Fibroblast of skin of abdomen (primary cell): ENCODE data around the gene CFAP74.

Source experiments
- DNase-seq: peaks from one replicate; pipeline ENCODE4 v3.0.0-alpha.2; 2013

Gene CFAP74

GRCh38 chr1:1914101-1914970, 89.2 kb downstream of the CFAP74 start:
- DNase-seq = no peak

DNA sequence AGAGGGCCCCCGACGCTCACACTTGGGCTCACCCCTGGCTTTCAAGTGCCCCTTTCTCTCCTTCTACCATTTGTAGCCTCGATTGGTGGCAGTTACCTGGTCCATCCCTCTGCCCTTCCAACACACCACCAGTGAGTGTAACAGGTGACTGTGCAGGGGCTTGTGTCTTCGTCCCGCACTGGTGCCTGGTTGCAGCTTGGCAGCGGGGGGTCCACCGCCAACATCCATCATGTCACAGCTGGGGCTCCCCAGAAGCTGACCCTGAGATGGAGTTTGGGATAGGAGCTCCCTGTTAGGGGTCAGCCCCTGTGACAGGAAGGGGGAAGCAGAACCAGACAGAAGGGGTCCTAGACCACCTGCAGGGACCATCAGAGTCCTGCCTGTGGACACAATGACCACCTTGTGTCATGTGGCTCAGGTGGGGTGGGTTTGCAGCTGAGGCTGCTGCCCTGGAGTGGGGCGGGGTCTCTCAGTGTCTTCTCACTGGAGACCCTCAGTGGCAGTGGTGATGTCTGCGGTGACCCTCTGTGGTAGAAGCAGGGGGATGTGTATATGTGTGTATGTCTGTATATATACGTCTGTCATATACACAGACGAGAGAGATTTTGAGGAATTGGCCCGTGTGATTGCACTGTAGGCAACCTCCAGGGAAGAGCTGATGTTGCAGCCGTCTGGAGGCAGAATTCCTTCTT, 92.1 kb downstream of the CFAP74 start:
- DNase-seq = no peak

DNA sequence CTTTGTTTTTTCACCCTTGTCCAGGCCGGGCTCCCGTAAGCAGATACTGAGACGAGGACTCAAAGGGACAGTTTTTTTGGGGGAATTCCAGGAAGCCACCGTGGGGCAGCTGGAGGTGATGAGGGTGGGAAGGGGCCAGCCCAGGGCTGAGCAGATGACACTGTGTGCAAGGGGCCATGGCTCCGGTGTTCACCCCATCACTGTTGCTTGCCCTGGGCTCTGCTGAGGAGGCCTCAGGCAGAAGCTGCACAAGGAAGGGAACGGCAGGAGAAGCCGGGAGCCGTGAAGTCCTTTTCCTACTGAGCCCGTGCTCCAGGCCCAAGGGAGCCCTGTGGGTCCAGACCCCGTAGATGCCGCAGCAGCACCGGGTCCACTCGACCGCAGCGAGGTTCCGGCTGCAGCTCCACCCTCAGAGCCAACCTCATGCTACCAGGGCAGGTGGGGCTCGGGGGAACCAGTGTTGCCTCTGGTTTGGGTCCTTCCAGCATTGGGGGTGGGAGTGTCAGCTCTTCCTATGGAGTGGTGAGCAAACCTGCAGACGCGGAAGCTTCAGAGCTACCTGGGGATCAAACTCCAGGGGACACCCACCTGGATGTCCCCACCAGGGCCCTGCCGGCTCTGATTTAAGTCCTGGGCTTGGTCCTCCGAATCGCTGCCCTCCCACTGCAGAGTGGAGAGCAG, 92.8 kb downstream of the CFAP74 start:
- DNase-seq = no peak

DNA sequence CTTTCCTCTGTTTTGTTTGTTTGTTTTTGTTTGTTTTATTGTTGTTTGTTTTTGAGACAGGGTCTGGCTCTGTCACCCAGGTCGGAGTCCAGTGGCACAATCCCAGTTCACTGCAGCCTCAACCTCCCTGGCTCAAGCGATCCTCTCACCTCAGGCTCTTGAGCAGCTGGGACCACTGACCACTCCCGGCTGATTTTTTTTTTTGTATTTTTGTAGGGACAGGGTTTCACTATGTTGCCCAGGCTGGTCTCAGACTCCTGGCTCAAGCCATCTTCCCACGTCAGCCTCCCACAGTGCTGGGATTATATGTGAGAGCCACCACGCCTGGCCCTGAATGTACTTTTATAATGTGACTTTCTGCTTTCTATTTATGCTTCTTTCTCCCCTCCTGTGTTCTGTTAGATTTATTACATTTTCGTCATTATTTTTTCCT, 93.5 kb downstream of the CFAP74 start:
- DNase-seq = no peak

- no peak for DNase-seq
Observed at GRCh38 chr1:1908506-1908791, 95.1 kb downstream of the CFAP74 start.

- peak; percentile 31 for DNase-seq
Observed at GRCh38 chr1:1907098-1907736, 96.4 kb downstream of the CFAP74 start.

DNA sequence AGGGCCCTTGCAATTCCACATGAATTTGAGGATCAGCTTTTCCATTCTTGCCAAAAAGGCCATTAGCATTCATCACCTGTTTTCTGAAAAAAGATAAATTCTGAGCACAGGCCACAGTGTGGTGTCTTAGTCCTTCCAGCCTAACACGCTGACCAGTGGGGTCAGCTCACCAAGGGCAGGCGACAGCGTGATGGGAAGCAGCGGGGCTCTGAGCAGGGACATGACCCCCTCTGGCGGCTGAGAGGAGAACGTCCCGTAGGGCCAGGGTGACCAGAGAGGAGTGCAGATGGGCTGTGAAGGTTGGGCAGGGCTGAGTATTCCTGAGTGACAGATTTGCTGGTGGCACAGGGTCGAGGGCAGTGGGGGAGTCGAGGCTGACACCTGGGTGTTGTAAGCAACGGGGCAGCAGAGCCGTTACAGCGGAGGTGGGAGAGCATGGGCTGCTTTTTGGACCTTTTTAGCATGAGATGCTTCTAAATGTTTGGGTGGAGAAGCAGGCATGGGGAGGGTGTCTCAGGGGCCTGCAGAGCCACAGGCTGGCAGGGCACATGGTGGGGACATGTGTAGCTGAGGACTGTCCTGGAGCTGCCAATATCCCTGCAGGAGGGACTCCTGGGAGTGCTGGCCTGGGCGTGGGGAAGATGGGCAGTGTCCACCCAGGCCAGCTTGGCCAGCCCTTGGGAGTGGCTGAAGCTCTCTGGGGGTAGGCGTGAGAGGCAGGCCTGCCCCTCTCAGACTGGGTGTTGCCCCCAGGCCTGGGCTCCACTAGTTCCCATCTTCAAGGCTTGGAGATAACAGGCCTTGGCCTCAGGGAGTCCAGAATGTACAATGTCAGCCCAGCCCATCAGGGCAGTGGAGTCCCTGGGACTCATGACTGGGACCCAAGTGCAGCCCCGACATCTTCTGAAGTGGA, 97.1 kb downstream of the CFAP74 start:
- DNase-seq = peak; percentile 64

DNA sequence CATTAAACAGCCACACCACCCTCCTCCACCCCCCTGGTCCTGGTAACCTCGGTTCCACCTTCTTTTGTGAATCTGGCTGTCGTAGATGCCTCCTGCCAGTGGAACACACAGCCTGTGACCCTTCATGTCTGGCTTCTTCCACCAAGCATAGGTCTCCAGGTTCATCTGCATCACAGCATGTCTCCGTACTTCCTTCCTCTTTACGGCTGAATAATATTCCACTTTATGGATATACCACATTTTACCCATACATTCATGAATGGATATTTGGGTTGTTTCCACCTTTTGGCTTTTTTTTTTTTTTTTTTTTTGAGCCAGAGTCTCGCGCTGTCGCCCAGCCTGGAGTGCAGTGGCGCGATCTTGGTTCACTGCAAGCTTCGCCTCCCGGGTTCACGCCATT, 100.4 kb downstream of the CFAP74 start:
- no peak for DNase-seq

- DNase-seq = no peak
Observed at GRCh38 chr1:1901641-1902294, 101.8 kb downstream of the CFAP74 start.

DNA sequence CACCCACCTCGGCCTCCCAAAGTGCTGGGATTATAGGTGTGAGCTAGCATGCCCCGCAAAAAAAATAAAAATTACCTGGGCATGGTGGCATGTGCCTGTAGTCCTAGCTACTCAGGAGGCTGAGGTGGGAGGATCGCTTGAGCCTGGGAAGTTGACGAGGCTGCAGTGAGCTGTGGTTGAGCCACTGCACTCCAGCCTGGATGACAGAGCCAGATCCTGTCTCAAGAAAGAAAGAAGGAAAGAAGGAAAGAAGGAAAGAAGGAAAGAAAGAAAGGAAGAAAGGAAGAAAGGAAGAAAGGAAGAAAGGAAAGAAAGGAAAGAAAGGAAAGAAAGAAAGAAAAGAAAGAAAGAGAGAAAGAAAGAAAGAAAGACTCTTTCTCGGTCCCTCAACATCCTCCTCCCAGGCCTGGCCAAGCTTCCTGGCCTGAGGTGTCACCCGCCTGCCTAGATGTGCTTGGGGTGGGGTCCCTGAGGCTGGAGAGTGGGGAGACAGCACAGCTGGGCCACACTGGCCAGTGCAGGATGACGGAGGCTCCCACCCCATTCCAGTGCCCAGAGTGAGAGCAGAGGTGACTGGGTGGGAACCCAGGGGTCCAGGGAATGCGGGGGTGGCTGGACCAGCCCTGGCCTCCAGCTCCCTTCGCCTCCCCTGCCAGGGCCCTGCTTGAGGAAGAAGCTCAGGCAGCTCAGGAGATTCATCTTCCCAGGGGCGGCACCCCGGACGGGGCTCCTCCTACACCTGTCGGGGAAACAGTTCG, 102.5 kb downstream of the CFAP74 start:
- no peak for DNase-seq

DNA sequence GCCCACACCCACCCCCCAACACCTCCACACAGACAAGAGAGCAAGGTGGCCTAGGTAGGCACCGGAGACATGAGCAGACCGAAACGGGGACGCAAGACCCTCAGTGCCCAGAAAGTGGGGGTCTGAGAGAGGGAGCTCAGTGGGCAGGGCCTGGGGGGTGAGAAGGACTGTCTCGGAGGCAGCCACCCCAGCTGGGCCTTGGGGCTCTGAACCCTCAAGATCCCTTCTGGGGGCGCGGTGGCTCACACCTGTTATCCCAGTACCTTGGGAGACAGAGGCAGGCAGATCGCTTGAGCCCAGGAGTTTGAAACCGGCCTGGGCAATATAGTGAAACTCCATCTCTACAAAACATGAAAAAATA, 103.6 kb downstream of the CFAP74 start:
- no peak for DNase-seq

- no peak for DNase-seq
Observed at GRCh38 chr1:1899266-1899966, 104.2 kb downstream of the CFAP74 start.

DNA sequence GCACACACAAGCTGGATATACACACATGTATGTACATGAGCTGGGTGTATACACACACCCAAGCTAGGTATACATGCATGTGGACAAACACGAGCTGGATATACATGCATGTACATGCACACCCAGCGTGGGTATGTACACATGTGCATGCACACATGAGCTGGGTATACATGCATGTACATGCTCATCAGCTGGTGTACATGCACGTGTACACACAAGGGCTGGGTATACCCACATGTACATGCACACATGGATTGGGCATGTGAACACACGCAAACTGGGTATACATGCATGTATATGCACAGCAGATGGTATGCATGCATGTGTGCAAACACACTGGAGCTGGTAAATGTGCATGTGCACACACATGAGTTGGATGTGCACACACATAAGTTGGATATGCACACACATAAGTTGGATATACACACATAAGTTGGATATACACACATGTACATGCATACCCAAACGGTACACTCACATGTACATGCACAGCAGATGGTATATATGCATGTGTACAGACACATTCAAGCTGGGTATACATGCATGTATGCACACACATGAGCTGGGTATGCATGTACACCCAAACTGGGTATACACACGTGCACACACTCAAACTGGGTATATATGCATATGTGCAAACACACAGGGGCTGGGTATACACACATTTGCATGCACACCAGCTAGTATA, 105.2 kb downstream of the CFAP74 start:
- no peak for DNase-seq

- DNase-seq = no peak
Observed at GRCh38 chr1:1895456-1896336, 107.9 kb downstream of the CFAP74 start.

GRCh38 chr1:1895060-1895418, 108.5 kb downstream of the CFAP74 start:
- no peak for DNase-seq

GRCh38 chr1:1894354-1895059, 109.1 kb downstream of the CFAP74 start:
- no peak for DNase-seq

GRCh38 chr1:1893997-1894353, 109.6 kb downstream of the CFAP74 start:
- DNase-seq = no peak
